ENCODE data around the gene MRTFA. TPM values are rescaled to one million over a fixed set of nuclear protein-coding genes. Genes with fewer than 3 reads are reported as not detected.

The MRTFA gene
- polyA plus RNA-seq, 1 of the 3 experiments (the other 2 are of a cell fraction) = 5.8 TPM

DNA sequence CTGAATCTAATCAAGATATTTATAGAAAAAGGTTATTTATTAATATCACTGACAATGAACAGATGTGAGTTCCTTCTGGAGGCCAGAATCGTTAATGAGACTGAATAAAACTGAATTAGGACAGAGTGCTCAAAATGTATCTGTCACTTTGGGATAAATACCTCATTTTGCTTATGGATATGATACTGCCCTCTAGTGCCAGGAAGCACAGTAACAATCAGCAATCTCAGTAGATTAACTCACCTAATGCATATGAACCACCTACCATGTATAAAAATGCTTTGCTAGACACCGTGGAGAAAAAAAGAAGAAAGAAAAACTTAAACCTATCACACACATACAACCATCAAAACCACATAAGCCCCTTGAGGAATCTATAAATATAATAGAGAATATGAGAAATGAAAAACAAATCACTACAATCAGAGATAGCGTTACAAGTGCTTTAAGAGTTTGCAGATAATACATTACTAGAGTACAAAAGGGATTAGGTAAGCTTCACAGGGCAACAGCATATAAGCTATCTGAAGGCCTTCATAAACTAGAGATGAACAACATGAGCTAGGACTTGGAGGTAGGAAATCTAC, 148.8 kb downstream of the MRTFA start:
- ChIA-PET POLR2A (no interaction called here), CTCF (interaction anchor here (0.6 to 2.0 kb wide), 14 partner anchors 8 to 156 kb away, joined by 3 to 10 read pairs (median 4); no protein-coding TSS in a partner anchor)
- H3K36me3 ChIP-seq (replicated peaks in 1 of 2; ENCODE audit: control insufficient read depth in 1 of 2, insufficient read depth in 2 of 2, low read length in 1 of 2) = no peaks in the 10 kb centered on the region
- 37% methylated on average over 3 of the region's 3 CpGs for WGBS (ENCODE audit: low lambda C conversion rate)
- no peak overlapping the region for H3K9ac ChIP-seq
- H3K9me3 ChIP-seq = no peaks in the 10 kb centered on the region
- H3K9me2 ChIP-seq = no peaks in the 10 kb centered on the region
- H3K4me1 ChIP-seq (ENCODE audit: control insufficient read depth in 1 of 2, insufficient read depth in 2 of 2, low read depth in 1 of 2, low read length in 1 of 2) = peaks cover 7 to 24% of the 10 kb centered on the region in 2 experiments; a peak in 2 of 4 replicates
- no peak overlapping the region for H3K4me3 ChIP-seq (ENCODE audit: low read depth in 2 of 2, low read length in 1 of 2)
- H4K20me1 ChIP-seq (ENCODE audit: insufficient read depth) = 0 out of 2 replicates have a peak, but pooled peaks cover 8% of the 10 kb centered on the region
- H3F3A ChIP-seq (replicated peaks; ENCODE audit: insufficient read depth) = no peaks in the 10 kb centered on the region
- H2AFZ ChIP-seq (ENCODE audit: low read depth) = no peak overlapping the region
- peak overlapping the region in 1 of 2 experiments; percentile 59; a peak in 1 of 4 replicates for H3K27ac ChIP-seq (ENCODE audit: low read depth in 2 of 2, low read length in 1 of 2)
- TF ChIP-seq MEF2A (IDR thresholded peaks at IDR 0.05; ENCODE audit: borderline replicate concordance, low read depth) = no peak
- TF ChIP-seq YY1 (IDR thresholded peaks at IDR 0.05; ENCODE audit: low read depth) = no peak
- TF ChIP-seq, protein P1, sequence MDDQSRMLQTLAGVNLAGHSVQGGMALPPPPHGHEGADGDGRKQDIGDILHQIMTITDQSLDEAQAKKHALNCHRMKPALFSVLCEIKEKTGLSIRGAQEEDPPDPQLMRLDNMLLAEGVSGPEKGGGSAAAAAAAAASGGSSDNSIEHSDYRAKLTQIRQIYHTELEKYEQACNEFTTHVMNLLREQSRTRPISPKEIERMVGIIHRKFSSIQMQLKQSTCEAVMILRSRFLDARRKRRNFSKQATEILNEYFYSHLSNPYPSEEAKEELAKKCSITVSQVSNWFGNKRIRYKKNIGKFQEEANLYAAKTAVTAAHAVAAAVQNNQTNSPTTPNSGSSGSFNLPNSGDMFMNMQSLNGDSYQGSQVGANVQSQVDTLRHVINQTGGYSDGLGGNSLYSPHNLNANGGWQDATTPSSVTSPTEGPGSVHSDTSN (IDR thresholded peaks at IDR 0.05) = 0 out of 2 replicates have a peak, but pooled peaks have one; percentile 7
- TF ChIP-seq RAD21 (IDR thresholded peaks at IDR 0.05; ENCODE audit: low read length) = peak; percentile 55
- no peak for TF ChIP-seq EZH2phosphoT487 (IDR thresholded peaks at IDR 0.05; ENCODE audit: borderline replicate concordance, low read depth)
- TF ChIP-seq, protein P2, sequence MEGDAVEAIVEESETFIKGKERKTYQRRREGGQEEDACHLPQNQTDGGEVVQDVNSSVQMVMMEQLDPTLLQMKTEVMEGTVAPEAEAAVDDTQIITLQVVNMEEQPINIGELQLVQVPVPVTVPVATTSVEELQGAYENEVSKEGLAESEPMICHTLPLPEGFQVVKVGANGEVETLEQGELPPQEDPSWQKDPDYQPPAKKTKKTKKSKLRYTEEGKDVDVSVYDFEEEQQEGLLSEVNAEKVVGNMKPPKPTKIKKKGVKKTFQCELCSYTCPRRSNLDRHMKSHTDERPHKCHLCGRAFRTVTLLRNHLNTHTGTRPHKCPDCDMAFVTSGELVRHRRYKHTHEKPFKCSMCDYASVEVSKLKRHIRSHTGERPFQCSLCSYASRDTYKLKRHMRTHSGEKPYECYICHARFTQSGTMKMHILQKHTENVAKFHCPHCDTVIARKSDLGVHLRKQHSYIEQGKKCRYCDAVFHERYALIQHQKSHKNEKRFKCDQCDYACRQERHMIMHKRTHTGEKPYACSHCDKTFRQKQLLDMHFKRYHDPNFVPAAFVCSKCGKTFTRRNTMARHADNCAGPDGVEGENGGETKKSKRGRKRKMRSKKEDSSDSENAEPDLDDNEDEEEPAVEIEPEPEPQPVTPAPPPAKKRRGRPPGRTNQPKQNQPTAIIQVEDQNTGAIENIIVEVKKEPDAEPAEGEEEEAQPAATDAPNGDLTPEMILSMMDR (IDR thresholded peaks at IDR 0.05) = peak; percentile 65
- peak; percentile 39; the same call in 1 of the 2 replicates for TF ChIP-seq SMC3 (IDR thresholded peaks at IDR 0.05; ENCODE audit: low read depth, low read length)
- TF ChIP-seq MXI1 (IDR thresholded peaks at IDR 0.05; ENCODE audit: low read depth, low read length) = no peak
- H3K4me2 ChIP-seq = no peak overlapping the region
- H3K79me2 ChIP-seq (ENCODE audit: insufficient read depth) = peaks cover 85% of the 10 kb centered on the region
- no peaks in the 10 kb centered on the region for H3K27me3 ChIP-seq (ENCODE audit: insufficient read depth)
- DNase-seq = peak; percentile 31

DNA sequence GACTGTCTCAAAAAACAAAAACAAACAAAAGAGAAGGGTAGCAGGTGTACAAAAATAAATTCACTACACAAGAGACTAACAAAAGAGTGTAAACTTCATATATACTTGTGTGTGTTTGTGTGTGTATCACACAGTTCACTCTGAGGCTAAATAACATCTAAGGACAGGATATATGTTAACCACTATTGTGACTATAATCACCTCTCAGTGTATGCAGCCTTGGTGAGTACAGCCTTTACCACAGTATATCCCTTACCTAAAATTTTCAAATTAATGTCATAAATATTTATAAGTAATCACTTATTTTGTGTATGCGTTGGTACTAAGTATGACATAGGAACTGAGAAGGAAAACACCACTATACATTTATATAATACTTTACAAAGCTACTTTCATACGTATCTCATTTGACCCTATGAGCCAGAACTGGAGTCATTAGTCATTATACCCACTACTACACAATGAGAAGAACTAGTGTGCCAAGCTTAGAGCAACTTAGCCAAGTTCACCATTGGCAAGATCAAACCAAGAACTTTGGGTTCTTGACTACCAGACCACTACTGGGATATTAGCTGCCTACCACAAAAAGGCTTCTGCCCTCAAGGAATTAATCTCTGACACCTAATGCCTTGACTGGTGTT, 149.4 kb downstream of the MRTFA start:
- no peak overlapping the region for H3K4me2 ChIP-seq
- TF ChIP-seq TCF12 (IDR thresholded peaks at IDR 0.05) = no peak
- no peak for TF ChIP-seq GATA2 (CRISPR knock-in tag; IDR thresholded peaks at IDR 0.05)
- no peak for TF ChIP-seq TAF1 (IDR thresholded peaks at IDR 0.05; ENCODE audit: borderline replicate concordance, low read depth, low read length)

More for the DNA sequence above, 149.4 kb downstream of the MRTFA start:
- no peak for DNase-seq
- no peak overlapping the region for H3K4me3 ChIP-seq (ENCODE audit: low read depth in 2 of 2, low read length in 1 of 2)
- H3K9ac ChIP-seq = no peak overlapping the region
- H3K27me3 ChIP-seq (ENCODE audit: insufficient read depth) = no peaks in the 10 kb centered on the region
- H3K79me2 ChIP-seq (ENCODE audit: insufficient read depth) = peaks cover 83% of the 10 kb centered on the region
- ChIA-PET POLR2A (no interaction called here), CTCF (interaction anchor here (0.6 to 2.0 kb wide), 5 partner anchors 9 to 51 kb away, joined by 3 to 7 read pairs (median 6); no protein-coding TSS in a partner anchor)
- H3K9me3 ChIP-seq = no peaks in the 10 kb centered on the region
- WGBS (ENCODE audit: low lambda C conversion rate) = 97% methylated on average over 2 of the region's 2 CpGs
- H3K36me3 ChIP-seq (replicated peaks in 1 of 2; ENCODE audit: control insufficient read depth in 1 of 2, insufficient read depth in 2 of 2, low read length in 1 of 2) = no peaks in the 10 kb centered on the region
- no peak overlapping the region for H2AFZ ChIP-seq (ENCODE audit: low read depth)
- no peaks in the 10 kb centered on the region for H3K9me2 ChIP-seq
- H3K4me1 ChIP-seq (ENCODE audit: control insufficient read depth in 1 of 2, insufficient read depth in 2 of 2, low read depth in 1 of 2, low read length in 1 of 2) = peaks cover 7 to 24% of the 10 kb centered on the region in 2 experiments; a peak in 2 of 4 replicates
- 0 out of 2 replicates have a peak, but pooled peaks cover 8% of the 10 kb centered on the region for H4K20me1 ChIP-seq (ENCODE audit: insufficient read depth)
- H3F3A ChIP-seq (replicated peaks; ENCODE audit: insufficient read depth) = no peaks in the 10 kb centered on the region
- peak overlapping the region in 1 of 2 experiments; percentile 59; a peak in 1 of 4 replicates for H3K27ac ChIP-seq (ENCODE audit: low read depth in 2 of 2, low read length in 1 of 2)

Data from SK-N-SH (cell line).